Measurements from ENCODE around the gene GRIP2. TPM values are rescaled to one million over a fixed set of nuclear protein-coding genes. Genes with fewer than 3 reads are reported as not detected.
A peak's percentile ranks its signal among the peaks of the same experiment; 100 is the strongest.

The GRIP2 gene
- total and polyA plus RNA-seq, 9 of the 15 experiments (the other 6 are each of a cell fraction or from before 2014, with no cell fraction given) = 0.01 TPM; not detected in 7

DNA sequence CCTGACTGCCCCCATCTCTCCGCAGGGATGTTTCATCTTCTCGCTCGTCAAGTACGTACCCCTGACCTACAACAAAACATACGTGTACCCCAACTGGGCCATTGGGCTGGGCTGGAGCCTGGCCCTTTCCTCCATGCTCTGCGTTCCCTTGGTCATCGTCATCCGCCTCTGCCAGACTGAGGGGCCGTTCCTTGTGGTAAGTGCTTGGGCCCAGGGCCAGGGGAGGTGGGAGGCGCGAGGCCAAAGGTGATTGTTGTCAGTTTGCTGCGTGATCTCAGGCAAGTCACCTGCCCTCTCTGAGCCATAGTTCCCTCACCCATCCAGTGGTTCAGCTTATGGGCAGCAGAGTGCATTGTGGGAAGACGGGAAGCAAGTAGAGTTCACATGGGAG is 58.5 kb downstream of the GRIP2 start (continued):
- TF ChIP-seq, protein P1, sequence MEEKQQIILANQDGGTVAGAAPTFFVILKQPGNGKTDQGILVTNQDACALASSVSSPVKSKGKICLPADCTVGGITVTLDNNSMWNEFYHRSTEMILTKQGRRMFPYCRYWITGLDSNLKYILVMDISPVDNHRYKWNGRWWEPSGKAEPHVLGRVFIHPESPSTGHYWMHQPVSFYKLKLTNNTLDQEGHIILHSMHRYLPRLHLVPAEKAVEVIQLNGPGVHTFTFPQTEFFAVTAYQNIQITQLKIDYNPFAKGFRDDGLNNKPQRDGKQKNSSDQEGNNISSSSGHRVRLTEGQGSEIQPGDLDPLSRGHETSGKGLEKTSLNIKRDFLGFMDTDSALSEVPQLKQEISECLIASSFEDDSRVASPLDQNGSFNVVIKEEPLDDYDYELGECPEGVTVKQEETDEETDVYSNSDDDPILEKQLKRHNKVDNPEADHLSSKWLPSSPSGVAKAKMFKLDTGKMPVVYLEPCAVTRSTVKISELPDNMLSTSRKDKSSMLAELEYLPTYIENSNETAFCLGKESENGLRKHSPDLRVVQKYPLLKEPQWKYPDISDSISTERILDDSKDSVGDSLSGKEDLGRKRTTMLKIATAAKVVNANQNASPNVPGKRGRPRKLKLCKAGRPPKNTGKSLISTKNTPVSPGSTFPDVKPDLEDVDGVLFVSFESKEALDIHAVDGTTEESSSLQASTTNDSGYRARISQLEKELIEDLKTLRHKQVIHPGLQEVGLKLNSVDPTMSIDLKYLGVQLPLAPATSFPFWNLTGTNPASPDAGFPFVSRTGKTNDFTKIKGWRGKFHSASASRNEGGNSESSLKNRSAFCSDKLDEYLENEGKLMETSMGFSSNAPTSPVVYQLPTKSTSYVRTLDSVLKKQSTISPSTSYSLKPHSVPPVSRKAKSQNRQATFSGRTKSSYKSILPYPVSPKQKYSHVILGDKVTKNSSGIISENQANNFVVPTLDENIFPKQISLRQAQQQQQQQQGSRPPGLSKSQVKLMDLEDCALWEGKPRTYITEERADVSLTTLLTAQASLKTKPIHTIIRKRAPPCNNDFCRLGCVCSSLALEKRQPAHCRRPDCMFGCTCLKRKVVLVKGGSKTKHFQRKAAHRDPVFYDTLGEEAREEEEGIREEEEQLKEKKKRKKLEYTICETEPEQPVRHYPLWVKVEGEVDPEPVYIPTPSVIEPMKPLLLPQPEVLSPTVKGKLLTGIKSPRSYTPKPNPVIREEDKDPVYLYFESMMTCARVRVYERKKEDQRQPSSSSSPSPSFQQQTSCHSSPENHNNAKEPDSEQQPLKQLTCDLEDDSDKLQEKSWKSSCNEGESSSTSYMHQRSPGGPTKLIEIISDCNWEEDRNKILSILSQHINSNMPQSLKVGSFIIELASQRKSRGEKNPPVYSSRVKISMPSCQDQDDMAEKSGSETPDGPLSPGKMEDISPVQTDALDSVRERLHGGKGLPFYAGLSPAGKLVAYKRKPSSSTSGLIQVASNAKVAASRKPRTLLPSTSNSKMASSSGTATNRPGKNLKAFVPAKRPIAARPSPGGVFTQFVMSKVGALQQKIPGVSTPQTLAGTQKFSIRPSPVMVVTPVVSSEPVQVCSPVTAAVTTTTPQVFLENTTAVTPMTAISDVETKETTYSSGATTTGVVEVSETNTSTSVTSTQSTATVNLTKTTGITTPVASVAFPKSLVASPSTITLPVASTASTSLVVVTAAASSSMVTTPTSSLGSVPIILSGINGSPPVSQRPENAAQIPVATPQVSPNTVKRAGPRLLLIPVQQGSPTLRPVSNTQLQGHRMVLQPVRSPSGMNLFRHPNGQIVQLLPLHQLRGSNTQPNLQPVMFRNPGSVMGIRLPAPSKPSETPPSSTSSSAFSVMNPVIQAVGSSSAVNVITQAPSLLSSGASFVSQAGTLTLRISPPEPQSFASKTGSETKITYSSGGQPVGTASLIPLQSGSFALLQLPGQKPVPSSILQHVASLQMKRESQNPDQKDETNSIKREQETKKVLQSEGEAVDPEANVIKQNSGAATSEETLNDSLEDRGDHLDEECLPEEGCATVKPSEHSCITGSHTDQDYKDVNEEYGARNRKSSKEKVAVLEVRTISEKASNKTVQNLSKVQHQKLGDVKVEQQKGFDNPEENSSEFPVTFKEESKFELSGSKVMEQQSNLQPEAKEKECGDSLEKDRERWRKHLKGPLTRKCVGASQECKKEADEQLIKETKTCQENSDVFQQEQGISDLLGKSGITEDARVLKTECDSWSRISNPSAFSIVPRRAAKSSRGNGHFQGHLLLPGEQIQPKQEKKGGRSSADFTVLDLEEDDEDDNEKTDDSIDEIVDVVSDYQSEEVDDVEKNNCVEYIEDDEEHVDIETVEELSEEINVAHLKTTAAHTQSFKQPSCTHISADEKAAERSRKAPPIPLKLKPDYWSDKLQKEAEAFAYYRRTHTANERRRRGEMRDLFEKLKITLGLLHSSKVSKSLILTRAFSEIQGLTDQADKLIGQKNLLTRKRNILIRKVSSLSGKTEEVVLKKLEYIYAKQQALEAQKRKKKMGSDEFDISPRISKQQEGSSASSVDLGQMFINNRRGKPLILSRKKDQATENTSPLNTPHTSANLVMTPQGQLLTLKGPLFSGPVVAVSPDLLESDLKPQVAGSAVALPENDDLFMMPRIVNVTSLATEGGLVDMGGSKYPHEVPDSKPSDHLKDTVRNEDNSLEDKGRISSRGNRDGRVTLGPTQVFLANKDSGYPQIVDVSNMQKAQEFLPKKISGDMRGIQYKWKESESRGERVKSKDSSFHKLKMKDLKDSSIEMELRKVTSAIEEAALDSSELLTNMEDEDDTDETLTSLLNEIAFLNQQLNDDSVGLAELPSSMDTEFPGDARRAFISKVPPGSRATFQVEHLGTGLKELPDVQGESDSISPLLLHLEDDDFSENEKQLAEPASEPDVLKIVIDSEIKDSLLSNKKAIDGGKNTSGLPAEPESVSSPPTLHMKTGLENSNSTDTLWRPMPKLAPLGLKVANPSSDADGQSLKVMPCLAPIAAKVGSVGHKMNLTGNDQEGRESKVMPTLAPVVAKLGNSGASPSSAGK (IDR thresholded peaks at IDR 0.05) = no peak
- TF ChIP-seq RAD51 (IDR thresholded peaks at IDR 0.05; ENCODE audit: borderline replicate concordance, low read depth) (no peak), POLR2G (IDR thresholded peaks at IDR 0.05; ENCODE audit: low read depth, low read length) (peak; percentile 52; the same call in 1 of the 2 replicates), ETV5 (CRISPR knock-in tag; IDR thresholded peaks at IDR 0.05; ENCODE audit: low read depth) (no peak), BCOR (IDR thresholded peaks at IDR 0.05) (peak; percentile 30; the same call in 1 of the 2 replicates), SMARCE1 (IDR thresholded peaks at IDR 0.05) (no peak)
- TF ChIP-seq, protein P2, sequence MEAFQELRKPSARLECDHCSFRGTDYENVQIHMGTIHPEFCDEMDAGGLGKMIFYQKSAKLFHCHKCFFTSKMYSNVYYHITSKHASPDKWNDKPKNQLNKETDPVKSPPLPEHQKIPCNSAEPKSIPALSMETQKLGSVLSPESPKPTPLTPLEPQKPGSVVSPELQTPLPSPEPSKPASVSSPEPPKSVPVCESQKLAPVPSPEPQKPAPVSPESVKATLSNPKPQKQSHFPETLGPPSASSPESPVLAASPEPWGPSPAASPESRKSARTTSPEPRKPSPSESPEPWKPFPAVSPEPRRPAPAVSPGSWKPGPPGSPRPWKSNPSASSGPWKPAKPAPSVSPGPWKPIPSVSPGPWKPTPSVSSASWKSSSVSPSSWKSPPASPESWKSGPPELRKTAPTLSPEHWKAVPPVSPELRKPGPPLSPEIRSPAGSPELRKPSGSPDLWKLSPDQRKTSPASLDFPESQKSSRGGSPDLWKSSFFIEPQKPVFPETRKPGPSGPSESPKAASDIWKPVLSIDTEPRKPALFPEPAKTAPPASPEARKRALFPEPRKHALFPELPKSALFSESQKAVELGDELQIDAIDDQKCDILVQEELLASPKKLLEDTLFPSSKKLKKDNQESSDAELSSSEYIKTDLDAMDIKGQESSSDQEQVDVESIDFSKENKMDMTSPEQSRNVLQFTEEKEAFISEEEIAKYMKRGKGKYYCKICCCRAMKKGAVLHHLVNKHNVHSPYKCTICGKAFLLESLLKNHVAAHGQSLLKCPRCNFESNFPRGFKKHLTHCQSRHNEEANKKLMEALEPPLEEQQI (IDR thresholded peaks at IDR 0.05) = no peak
- TF ChIP-seq, protein P3, sequence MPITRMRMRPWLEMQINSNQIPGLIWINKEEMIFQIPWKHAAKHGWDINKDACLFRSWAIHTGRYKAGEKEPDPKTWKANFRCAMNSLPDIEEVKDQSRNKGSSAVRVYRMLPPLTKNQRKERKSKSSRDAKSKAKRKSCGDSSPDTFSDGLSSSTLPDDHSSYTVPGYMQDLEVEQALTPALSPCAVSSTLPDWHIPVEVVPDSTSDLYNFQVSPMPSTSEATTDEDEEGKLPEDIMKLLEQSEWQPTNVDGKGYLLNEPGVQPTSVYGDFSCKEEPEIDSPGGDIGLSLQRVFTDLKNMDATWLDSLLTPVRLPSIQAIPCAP (CRISPR knock-in tag; IDR thresholded peaks at IDR 0.05; ENCODE audit: borderline replicate concordance) = no peak
- TF ChIP-seq, protein P4, sequence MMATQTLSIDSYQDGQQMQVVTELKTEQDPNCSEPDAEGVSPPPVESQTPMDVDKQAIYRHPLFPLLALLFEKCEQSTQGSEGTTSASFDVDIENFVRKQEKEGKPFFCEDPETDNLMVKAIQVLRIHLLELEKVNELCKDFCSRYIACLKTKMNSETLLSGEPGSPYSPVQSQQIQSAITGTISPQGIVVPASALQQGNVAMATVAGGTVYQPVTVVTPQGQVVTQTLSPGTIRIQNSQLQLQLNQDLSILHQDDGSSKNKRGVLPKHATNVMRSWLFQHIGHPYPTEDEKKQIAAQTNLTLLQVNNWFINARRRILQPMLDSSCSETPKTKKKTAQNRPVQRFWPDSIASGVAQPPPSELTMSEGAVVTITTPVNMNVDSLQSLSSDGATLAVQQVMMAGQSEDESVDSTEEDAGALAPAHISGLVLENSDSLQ (IDR thresholded peaks at IDR 0.05) = no peak
- TF ChIP-seq, protein P5, sequence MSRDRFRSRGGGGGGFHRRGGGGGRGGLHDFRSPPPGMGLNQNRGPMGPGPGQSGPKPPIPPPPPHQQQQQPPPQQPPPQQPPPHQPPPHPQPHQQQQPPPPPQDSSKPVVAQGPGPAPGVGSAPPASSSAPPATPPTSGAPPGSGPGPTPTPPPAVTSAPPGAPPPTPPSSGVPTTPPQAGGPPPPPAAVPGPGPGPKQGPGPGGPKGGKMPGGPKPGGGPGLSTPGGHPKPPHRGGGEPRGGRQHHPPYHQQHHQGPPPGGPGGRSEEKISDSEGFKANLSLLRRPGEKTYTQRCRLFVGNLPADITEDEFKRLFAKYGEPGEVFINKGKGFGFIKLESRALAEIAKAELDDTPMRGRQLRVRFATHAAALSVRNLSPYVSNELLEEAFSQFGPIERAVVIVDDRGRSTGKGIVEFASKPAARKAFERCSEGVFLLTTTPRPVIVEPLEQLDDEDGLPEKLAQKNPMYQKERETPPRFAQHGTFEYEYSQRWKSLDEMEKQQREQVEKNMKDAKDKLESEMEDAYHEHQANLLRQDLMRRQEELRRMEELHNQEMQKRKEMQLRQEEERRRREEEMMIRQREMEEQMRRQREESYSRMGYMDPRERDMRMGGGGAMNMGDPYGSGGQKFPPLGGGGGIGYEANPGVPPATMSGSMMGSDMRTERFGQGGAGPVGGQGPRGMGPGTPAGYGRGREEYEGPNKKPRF (IDR thresholded peaks at IDR 0.05; ENCODE audit: low read depth, low read length) = no peak

Data from K562 (cell line).